Measurements from ENCODE around the gene TBC1D10B.
A peak's percentile ranks its signal among the peaks of the same experiment; 100 is the strongest.

TBC1D10B gene

GRCh38 chr16:30372038-30372712, 1.9 kb upstream of the TBC1D10B start:
- DNase-seq, result no peak

DNA sequence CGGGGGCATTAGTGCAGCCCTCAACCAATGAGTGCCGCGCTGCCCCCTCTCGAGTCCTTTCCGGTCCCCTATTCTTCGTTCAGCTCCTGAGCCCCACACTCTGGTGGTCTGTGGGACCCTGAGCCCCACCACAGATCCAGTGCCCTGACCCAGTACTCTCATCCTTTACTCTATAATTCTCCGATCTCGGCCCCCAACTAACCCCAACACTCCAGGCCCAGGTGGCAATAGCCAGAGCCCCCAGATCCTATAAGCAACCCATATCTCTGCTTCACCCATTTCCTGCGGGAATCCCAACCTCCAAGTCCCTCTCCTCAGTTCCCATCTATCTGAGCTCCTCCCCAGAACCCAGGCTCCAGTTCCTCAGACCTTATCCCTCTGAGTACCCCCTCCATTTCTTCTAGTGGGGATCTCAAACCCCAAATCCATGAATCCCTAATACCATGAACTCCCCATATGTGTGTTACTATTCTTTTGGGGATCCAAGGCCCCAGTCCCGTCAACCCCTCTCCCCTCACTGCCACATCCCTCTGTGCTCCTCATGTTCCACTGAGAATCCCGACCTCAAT, 1.0 kb upstream of the TBC1D10B start:
- no peak for DNase-seq

DNA sequence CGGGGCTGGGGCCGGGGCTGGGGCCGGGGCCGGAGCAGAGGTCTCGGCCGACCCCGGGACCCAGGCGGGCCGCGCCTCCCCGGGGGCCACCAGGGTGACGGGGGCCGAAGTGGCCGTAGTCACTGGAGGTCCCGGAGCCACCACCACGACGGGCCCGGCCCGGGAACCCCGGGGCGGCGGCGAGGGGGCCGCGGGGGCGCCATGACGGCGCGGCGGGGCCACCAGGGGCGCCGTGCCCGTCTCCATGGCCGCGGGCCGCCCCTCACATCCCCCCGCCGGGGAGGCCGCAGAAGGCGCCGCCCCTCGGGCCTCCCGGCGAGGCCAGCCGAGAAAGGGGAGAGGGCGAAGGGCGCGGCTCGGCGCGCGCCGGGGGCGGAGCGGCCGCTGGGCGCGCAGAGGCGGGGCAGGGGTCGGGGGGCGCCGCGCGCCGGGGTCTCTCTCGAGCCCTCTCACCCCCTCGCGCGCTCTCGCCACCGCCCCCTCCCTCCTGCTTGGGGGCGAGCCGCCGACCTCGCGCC, 297 bp downstream of the TBC1D10B start:
- peak; percentile 41 for DNase-seq

DNA sequence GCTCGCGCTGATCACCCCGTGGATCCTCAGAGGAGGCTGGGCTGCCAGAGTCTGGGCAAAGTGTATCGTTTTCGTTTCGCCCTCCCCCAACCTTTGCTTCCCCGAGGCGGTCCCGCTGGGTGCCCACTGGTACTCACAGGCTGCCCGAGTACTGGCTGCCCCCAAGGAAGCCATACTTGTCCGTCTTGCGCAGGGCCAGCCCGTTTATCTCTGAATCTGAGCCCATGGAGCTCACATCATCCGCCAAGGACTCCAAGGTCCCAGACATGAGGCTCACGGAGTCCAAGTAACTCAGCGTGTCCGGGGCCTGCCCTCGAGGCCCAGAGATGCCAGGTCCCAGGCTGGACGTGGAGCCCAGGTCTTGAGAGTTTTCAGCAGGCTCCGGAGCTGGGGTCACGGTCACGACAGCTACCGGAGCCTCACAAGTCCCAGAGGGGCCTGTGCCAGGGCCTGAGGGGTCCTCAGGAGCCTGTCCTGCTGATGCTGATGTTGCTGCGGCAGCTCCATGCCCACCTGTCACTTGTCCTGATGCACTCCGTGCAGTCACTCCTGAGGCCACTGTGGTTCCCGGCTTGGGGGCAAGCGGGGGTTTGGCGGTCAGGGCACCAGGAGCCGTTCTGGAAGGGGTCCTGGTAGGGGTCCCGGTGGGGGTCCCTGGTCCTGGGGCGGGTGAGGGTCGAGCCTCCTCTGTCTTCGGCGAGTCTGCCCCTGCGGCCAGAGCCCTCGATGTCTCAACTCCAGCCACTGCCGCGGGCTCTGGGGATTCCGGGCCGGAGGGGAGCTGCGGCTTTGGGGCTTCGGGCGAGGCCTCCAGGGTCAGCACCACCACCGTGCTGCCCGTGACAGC, 980 bp downstream of the TBC1D10B start:
- peak; percentile 38 for DNase-seq

DNA sequence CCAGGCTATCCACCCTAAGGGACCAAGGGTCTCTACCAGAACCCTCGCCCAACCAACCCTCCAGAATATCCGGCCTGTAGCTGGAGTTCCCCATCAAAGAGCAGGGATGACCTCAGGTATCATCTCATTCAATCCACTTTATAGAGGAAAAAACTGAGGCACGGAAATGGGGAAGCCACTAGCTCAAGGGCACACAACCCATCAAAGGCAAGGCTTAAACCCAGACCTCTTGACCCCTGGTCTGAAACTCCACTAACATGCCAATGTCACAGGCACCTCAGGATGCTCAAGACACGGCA, 1.6 kb downstream of the TBC1D10B start:
- no peak for DNase-seq

DNA sequence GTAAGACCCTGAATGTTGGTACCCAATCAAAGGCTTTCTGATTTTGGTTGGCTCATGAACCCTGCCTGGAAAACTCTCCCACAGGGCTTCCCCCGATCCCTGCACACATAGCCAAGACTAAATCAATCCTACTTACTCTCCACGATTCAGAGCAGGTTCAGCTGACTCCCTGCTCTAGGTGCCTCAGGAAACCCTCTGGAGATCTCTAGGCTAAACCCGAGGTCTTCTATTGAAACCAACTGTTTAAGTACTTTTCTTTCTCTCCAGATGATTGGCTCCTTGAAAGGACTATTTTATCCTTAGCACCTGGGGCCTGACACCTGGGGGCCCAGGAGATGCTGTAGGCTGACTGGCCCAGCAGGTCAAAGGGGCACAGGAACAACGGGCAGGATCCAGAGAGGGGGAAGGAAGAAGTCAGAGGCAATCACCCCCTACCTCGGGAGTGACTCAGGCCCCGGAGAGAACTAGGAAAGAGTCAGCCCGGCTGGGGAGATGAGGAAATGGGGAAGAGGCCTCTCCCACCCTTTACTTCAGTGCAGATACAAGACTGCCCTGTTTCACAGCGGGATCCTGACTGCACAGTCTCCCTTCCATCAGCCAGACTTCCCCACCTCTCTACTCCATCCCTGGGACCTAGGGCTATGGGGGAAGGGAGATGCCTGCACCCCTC, 2.0 kb downstream of the TBC1D10B start:
- no peak for DNase-seq

DNA sequence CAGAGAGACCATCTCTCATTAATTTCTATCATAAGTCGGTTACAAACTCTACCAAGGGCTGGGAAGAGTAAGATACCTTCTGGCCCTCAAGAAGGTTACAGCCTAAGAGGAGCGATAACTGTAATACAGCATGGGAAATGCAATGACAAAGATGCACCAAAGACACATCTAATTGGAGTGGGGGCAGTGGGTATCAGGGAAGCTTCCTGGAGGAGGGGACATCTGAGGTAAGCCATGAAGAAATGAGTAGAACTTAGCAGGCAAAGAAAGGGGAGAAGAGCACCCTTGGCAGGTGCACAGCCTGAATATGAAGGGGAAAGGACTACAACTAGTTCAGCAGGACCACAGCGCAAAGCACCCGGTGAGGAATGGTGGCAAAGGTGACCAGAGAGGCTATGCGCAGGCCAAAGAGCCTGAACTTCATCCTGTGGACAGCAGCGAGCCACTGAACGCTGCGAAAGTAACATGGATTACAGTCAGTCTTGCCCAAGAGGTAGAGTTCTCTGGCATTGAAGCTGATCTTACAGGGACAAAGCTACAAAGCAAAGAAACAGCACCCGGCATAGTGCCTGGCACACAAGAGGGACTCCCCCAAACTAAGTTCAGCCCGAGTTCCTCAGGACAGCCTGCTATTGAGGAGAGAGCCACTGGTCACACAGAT, 2.8 kb downstream of the TBC1D10B start:
- no peak for DNase-seq

- DNase-seq, result no peak
Observed at GRCh38 chr16:30366511-30366910, 3.8 kb downstream of the TBC1D10B start.

DNA sequence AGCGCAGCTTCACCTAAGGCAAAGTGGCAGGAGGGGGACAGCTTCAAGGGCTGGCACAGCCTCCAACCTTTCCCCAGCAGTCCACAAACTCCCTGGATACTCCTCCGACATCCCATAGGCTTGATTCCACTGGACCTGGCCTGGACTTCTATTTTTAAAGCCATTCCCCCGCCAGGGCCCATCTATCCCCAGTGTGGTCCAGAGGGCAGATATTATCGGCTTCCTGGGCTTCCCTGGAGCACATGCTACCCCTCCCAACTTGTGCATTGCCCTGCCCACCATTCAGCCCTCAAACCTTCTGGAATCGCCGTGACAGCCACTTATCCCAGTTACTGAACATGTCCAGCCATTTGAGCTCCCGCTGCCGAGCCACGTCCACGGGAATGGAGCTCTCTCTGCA, 5.1 kb downstream of the TBC1D10B start:
- no peak for DNase-seq

- DNase-seq, result no peak
Observed at GRCh38 chr16:30361180-30361579, 9.1 kb downstream of the TBC1D10B start.

GRCh38 chr16:30359871-30360170, 10.5 kb downstream of the TBC1D10B start:
- DNase-seq, result no peak

GRCh38 chr16:30358990-30359870, 11.1 kb downstream of the TBC1D10B start:
- DNase-seq, result no peak

- DNase-seq, result no peak
Observed at GRCh38 chr16:30358577-30358936, 11.7 kb downstream of the TBC1D10B start.

- no peak for DNase-seq
Observed at GRCh38 chr16:30357715-30358576, 12.3 kb downstream of the TBC1D10B start.

- DNase-seq, result no peak
Observed at GRCh38 chr16:30357085-30357714, 13.1 kb downstream of the TBC1D10B start.

DNA sequence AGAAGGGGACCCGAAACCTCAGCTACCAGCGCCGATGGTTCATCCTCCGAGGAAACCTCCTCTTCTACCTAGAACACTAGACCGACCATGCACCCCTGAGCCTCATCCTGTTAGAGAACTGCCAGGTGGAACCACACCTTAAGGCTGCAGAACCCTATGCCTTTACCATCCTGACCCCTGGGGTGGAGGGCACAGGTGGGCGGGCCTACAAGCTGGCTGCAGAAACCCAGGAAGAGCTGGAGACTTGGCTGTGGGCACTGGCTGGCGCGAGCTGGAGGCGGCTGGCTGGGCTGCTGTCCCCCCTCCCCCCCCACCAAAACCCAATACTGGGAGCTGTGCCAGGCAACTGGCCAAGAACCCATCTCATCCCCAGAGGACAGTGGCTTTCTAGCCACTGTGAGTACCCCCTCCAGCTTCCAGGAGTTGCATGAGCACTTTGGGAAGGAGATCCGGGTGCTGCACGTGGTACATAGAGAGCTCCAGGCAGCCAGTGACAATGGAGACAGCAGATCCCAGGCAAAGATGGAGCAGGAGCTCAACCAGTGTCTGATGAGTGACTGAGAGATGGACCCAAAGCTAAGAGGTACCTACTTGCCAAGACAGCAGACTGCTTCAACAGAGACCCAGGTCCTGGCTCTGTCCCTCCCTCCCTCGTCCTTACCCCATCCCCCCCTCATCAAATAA, 13.8 kb downstream of the TBC1D10B start:
- no peak for DNase-seq

DNA sequence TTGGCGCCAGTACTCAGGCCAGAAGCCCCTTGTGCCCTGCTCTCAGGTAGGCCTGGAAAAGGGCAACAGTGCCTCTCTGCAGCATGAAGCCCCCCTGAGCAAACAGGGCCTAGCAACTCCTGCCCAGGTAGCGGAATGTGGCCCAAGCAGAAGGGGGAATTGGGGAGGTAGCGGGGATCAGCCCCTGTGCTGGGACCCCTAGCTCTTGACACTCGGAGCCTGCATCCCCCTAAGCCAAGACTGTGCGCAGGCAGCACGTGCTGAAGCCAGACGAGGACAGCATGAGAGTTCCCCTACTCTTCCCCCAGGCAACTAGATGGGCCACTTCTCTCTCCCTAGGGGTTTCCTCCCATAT, 14.4 kb downstream of the TBC1D10B start:
- no peak for DNase-seq

DNA sequence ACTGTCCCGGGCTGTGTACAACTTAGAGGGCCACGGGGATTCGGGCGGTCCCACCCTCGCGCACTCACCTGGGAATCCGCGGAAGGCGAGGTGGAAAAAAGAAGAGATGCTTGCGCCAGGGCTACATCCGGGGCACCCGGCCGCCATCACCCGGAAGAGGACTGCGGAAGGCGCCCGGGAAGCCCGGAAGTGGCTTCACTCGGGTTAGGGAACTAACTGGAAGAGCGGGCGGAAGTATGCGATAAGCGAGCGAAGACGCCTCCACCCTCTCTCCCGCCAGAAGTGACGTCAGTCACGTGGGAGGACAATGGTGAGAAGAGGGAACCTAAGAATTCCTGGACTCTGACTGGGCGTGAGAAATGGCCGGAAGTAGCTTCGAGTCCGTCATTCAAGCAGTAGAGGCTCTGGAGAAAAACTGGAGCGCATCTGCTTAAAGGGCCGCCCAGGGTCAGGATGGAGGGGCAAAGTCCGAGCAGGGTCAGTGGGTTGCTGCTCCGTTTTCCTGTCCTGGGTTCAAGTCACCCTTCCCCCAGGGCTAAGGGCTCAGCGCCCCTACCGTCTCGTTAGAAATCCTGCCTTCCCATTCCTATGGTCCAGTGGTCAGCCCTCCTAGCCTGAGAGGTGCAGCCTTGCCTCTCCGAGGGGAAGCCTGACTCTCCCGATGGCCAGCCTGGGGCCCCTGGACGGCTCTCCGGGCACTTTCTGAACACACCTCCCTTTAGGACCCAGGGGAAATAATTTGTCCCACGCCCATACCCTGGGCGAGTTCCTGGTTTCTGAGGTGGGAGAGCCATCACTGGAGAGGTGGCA, 14.9 kb downstream of the TBC1D10B start, which contains the start of gene CD2BP2:
Gene CD2BP2, minus strand, starts transcription at position 165 of the 810 bp plus-strand sequence. CDS start 627 bp downstream, outside the sequence.
- DNase-seq, result peak; percentile 85
